Keratinocyte (primary cell): Measurements from ENCODE around the gene TMTC2.

Experiments
- CTCF ChIP-seq, 3 experiments: IDR thresholded peaks in 1 of 3; conservative IDR thresholded peaks in 1 of 3; optimal IDR thresholded peaks in 1 of 3; 2 replicates in 2 of 3; 3 replicates in 1 of 3; pipeline versions ENCODE3 to v1.5.1; 2011; ENCODE audit warnings: low read length in 3 of 3, mild to moderate bottlenecking in 3 of 3, moderate library complexity in 2 of 3, control low read depth in 1 of 3, inconsistent platforms in 1 of 3; ENCODE audit not compliant: insufficient read depth in 2 of 3; ENCODE audit errors: extremely low read depth in 1 of 3
- EZH2 ChIP-seq: IDR thresholded peaks from one replicate; pipeline ENCODE4 v1.6.1; 2012; ENCODE audit warnings: inconsistent platforms, mild to moderate bottlenecking, low read length, moderate library complexity

- no peak for TF ChIP-seq CTCF (optimal IDR thresholded peaks at IDR 0.05 in 1 of 3, IDR thresholded peaks at IDR 0.05 in 1 of 3, conservative IDR thresholded peaks at IDR 0.05 in 1 of 3; ENCODE audit: extremely low read depth in 1 of 3, insufficient read depth in 2 of 3, low read length in 3 of 3)
- no peak for TF ChIP-seq EZH2
Observed at GRCh38 chr12:82835217-82835616, 148.5 kb downstream of the TMTC2 start.
